Measurements from ENCODE around the gene CHPF2.
A peak's percentile ranks its signal among the peaks of the same experiment; 100 is the strongest.

Gene CHPF2

DNA sequence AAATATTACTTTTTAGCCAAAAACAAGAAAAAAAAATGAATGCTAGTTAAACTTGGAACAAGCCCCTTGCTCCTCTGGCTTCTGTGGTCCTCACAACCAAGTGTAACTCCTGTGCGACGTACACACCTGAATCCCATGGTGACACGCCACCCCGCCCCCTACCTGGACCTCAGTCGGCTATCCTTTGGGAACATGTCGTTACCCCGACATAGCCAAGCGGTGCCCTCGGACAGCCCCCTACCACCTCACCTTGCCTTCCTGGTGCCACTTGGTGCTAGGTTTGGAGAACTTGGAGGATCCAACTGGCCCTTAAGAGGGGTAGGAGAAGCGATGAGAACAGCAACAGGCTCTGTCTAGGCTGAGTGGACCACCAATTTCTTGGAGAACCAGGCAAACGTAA lies 28.2 kb downstream of the CHPF2 start:
- DNase-seq (ENCODE audit: low read depth in 2 of 2, low spot score in 1 of 2), result no peak

- no peak for DNase-seq (ENCODE audit: low read depth in 2 of 2, low spot score in 1 of 2)
These were observed 28.6 kb downstream of the CHPF2 start for GRCh38 chr7:151260883-151261282.

DNA sequence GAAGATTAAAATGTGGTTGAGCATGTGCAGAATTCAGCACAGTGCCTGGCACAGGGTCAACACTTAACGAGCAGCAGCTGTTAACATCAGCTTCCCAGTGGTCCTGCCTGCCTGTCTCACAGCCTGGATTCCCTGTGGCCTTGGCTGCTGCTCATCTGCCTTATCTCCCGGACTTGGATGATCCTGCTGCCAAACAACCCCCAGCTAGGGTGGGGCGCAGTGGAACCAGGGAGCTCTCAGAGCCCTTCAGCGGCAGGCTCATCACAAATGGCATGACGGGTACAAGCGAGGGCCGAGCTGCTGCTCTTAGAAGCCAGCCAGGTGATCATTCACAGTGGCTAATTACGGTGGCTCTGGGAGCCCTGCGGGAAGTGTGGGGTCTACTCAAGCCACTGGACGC lies 29.2 kb downstream of the CHPF2 start:
- DNase-seq (ENCODE audit: low read depth in 2 of 2, low spot score in 1 of 2), result no peak

DNA sequence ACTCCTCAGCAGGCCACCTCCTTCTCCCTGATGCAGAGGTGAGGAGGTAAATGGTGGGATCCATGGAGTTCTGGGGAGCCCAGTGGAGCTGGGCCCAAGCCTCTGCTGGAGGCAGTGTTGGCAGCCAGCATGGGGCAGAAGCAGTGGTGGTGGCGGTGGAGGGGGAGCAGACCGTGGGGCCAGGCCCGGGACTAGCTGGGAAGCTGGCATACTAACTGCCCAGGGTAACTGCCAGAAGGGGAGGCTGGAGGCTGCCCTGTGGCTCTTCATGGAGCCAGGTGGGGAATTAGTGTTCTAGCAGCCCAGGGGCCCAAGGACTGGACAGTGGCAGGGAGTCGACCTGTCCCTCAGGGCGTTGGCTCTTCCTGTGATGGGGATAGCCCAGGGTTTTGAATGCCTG lies 32.3 kb downstream of the CHPF2 start:
- no peak for DNase-seq (ENCODE audit: low read depth in 2 of 2, low spot score in 1 of 2)

DNA sequence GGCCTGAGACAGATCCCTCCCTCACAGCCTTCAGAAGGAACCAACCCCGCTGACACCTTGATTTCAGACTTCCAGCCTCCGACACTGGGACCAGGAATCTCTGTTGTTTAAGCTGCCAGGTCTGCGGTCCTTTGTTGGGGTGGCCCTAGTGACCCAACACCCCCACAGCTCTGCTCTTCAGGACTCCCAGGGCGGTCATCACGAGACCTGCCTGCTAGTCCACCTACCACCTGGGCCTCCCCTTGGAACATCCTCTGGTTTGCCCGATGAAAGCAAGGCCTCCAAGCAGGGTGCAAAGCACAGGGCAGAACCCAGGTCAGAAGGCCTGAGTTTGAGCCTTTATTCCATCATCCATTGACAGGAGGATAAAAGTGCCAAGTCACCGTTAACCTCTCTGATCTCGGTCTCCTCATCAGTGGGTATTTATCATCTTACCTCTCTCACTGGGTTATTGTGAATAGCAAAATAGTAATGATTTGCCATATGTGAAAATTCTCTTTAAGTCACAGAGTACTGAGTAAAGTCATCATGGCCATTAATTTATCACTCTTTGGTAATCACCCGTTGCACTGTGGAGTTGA lies 33.2 kb downstream of the CHPF2 start:
- no peak for DNase-seq (ENCODE audit: low read depth in 2 of 2, low spot score in 1 of 2)

- DNase-seq (ENCODE audit: low read depth in 2 of 2, low spot score in 1 of 2), result no peak
These were observed 37.2 kb downstream of the CHPF2 start for GRCh38 chr7:151269511-151269910.

- no peak for DNase-seq (ENCODE audit: low read depth in 2 of 2, low spot score in 1 of 2)
These were observed 39.5 kb downstream of the CHPF2 start for GRCh38 chr7:151271699-151272355.

GRCh38 chr7:151272405-151272804 lies 40.1 kb downstream of the CHPF2 start:
- no peak for DNase-seq (ENCODE audit: low read depth in 2 of 2, low spot score in 1 of 2)

GRCh38 chr7:151272877-151273276 lies 40.6 kb downstream of the CHPF2 start:
- no peak for DNase-seq (ENCODE audit: low read depth in 2 of 2, low spot score in 1 of 2)

GRCh38 chr7:151273651-151274390 lies 41.5 kb downstream of the CHPF2 start:
- no peak for DNase-seq (ENCODE audit: low read depth in 2 of 2, low spot score in 1 of 2)

GRCh38 chr7:151274396-151274795 lies 42.1 kb downstream of the CHPF2 start:
- DNase-seq (ENCODE audit: low read depth in 2 of 2, low spot score in 1 of 2), result no peak

DNA sequence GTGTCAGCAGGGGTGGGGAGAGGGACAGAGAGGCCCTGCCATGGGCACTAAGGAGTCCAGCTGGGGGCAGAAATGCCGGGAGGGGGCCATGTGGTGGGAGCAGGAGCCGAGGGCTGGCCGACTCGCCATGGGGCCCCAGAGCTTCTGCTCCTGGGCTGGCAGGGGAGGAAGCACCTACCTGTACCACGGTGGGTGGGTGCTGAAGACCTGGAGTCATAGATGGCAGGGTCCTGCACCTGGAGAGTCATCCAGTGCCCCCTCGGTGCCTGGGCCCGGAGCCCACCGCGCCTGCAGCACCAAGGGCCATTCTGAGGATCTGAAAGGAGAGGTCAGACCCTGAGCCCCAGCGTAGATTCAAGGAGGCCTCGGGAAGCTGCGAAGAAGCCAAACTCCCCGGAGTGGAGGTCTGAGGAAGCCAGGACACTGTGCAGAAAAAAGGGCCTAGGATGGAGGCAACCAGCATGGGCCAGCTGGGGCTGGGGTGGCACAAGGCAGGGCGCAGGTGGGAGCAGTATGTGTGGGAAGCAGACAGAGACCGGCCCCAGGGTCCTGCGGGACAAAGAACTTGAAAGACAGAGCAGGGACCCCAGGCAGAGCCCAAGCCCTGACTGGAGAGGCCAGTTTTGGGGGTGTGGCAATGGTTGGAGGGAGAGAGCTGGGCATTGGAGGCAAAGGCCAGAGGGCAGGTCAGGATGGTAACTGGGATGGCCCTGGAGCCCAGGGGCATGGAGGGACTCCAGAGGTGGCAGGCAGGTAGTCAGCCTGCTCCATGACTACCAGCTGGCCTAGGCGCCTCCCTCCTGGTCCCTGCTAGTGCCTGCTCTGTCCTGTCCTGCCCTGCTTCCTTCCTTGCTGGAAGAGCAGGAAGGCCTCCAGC lies 42.9 kb downstream of the CHPF2 start:
- DNase-seq (ENCODE audit: low read depth in 2 of 2, low spot score in 1 of 2), result no peak

DNA sequence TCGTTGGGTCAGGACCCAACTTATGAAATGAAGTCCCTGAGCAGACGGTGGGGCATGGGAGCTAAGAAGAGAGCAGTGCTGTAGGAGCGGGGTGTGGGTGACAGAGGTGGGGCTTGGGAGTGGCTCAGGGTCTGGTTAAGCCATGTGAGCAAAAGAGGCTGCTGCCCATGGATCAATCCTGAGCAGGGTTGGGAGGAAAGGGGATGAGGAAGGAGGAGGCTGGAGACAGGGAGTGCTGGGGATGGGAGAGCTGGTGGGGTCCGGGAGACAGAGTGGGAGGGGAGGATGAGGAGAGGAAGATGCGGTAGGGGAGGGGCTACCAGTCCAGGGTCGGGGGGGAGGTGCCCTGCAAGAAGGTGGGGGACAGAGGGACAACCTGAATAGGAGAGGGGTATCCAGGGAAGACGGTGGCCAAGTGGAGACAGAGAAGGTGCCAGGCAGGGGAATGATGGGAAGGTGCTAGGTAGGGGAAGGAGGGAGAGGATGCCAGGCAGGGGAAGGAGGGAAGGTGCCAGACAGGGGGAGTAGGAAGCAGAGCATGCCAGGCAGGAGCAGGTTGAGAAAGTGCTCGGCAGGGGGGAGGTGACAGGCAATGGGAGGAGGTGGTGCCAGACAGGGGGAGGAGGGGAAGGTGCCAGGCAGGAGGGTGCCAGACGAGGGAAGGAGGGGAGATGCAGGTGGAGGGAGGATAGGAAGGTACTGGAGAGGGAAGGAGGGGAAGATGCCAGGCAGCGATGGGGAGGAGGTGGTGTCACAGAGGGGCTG lies 43.7 kb downstream of the CHPF2 start:
- no peak for DNase-seq (ENCODE audit: low read depth in 2 of 2, low spot score in 1 of 2)

- peak in 1 of 2 donors; percentile 40 for DNase-seq (ENCODE audit: low read depth in 2 of 2, low spot score in 1 of 2)
These were observed 44.6 kb downstream of the CHPF2 start for GRCh38 chr7:151276666-151277590.

DNA sequence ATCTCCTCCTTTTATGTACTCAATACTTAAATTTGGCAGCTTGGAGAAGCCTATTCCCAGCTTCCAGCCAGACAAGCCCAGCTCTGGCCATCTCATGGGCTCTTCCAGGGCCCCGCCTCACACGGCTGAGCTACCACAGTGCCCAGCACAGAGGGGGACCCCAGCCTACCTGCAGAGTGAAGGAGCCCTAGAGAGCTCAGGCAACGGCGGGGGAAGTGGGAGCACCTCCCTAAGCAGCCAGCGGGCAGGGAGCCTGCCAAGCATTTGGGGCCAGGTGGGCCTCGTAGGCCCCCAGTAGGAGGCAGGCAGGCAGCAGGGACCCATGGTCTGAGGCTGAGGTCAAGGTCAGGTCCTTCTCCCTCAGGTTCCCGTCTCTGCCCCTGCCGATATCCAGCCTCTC lies 45.3 kb downstream of the CHPF2 start:
- DNase-seq (ENCODE audit: low read depth in 2 of 2, low spot score in 1 of 2), result no peak

DNA sequence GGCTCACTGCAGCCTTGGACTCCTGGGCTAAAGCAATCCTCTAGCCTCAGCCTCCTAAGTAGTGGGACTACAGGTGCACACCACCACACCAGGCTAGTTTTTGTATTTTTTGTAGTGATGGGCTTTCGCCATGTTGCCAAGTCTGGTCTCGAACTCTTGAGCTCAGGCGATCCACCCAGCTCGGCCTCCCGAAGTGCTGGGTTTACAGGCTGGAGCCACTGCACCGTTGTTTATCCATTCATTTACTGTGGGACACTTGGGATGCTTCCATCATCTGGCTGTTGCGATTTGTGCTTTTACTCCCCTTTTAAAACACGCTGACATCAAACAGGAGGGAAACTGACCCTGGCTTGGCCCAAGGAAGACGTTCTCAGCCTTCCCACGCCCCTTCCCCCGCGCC lies 46.7 kb downstream of the CHPF2 start:
- DNase-seq (ENCODE audit: low read depth in 2 of 2, low spot score in 1 of 2), result no peak

- no peak for DNase-seq (ENCODE audit: low read depth in 2 of 2, low spot score in 1 of 2)
These were observed 47.6 kb downstream of the CHPF2 start for GRCh38 chr7:151279868-151280267.

GRCh38 chr7:151280388-151281019 lies 48.2 kb downstream of the CHPF2 start:
- DNase-seq (ENCODE audit: low read depth in 2 of 2, low spot score in 1 of 2), result no peak

DNA sequence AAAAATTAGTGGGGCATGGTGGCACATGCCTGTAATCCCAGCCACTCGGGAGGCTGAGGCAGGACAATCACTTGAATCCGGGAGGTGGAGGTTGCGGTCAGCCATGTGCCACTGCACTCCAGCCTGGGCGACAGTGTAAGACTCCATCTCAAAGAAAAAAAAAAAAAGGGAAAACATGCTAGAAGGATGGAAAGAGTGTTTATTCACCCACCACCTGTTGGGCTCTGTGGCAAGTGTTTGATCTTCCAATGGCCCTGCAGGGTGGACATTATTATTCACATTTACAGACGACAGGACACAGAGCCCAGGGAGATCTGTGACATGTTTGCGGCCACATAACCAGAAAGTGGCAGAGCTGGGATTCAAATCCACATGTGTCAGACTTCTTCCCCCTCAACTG lies 49.4 kb downstream of the CHPF2 start:
- no peak for DNase-seq (ENCODE audit: low read depth in 2 of 2, low spot score in 1 of 2)

Data from stimulated activated CD8-positive, alpha-beta memory T cell treated with anti-CD3 and anti-CD28 coated beads, Interleukin-4, amount 100 ng/mL, for 4 hours (primary cell).